GM12878 (cell line): ENCODE measurements around the gene TRIM72. TPM values are rescaled to one million over a fixed set of nuclear protein-coding genes. Genes with fewer than 3 reads are reported as not detected.

Experiments used
- ATF7 ChIP-seq: fragments of 450-650 bp; IDR thresholded peaks from 2 replicates; pipeline ENCODE4 v1.6.1; 2016; ENCODE audit warnings: low read depth, mild to moderate bottlenecking
- BCL3 ChIP-seq: IDR thresholded peaks from 2 replicates; pipeline ENCODE4 v1.6.1; 2011; ENCODE audit warnings: borderline replicate concordance, low read depth, mild to moderate bottlenecking, moderate library complexity, low read length; ENCODE audit not compliant: insufficient read depth, poor library complexity, severe bottlenecking
- CBX3 ChIP-seq: fragments of 200-600 bp; sonication (generic); IDR thresholded peaks from 2 replicates; pipeline ENCODE4 v1.6.1; 2016; ENCODE audit warnings: low read depth, borderline replicate concordance
- ETV6 ChIP-seq, 2 experiments: fragments of 450-650 bp in 1 of 2; IDR thresholded peaks in 1 of 2; conservative IDR thresholded peaks in 1 of 2; 2 replicates each; pipeline ENCODE4 v1.6.1; 2014; ENCODE audit warnings: antibody characterized with exemption in 1 of 2, borderline replicate concordance in 1 of 2, low read depth in 1 of 2, mild to moderate bottlenecking in 1 of 2, moderate library complexity in 1 of 2
- FOS ChIP-seq: IDR thresholded peaks from 3 replicates; pipeline ENCODE4 v1.6.1; 2011; ENCODE audit warnings: borderline replicate concordance; ENCODE audit not compliant: insufficient read length; ENCODE audit errors: extremely low read depth
- HDAC6 ChIP-seq: fragments of 200-600 bp; sonication (generic); IDR thresholded peaks from one replicate; pipeline ENCODE4 v1.8.0; 2017; ENCODE audit warnings: antibody characterized with exemption; ENCODE audit not compliant: unreplicated experiment
- JUND ChIP-seq: IDR thresholded peaks from 2 replicates; pipeline ENCODE4 v1.6.1; 2012; ENCODE audit warnings: low read depth, mild to moderate bottlenecking, low read length, improper control_type of control experiment, moderate library complexity
- MYC ChIP-seq: IDR thresholded peaks from 2 replicates; pipeline ENCODE4 v1.6.1; 2011; ENCODE audit warnings: mild to moderate bottlenecking, low read length, moderate library complexity, inconsistent platforms; ENCODE audit not compliant: insufficient read depth, insufficient replicate concordance, insufficient read length, severe bottlenecking
- NR2F1 ChIP-seq: fragments of 450-650 bp; conservative IDR thresholded peaks from 2 replicates; pipeline ENCODE4 v1.6.1; 2017; ENCODE audit warnings: mild to moderate bottlenecking
- POLR2AphosphoS5 ChIP-seq: IDR thresholded peaks from 2 replicates; pipeline ENCODE4 v1.6.1; 2011; ENCODE audit warnings: mild to moderate bottlenecking, low read length, inconsistent platforms
- POU2F2 ChIP-seq: IDR thresholded peaks from 3 replicates; pipeline ENCODE4 v1.6.1; 2011; ENCODE audit warnings: low read depth, mild to moderate bottlenecking, low read length, borderline replicate concordance
- RBBP5 ChIP-seq: fragments of 200-600 bp; sonication (generic); conservative IDR thresholded peaks from 2 replicates; pipeline ENCODE4 v1.6.1; 2016
- REST ChIP-seq: IDR thresholded peaks from 2 replicates; pipeline ENCODE4 v1.6.1; 2012; ENCODE audit warnings: mild to moderate bottlenecking, low read depth, low read length
- SIN3A ChIP-seq: IDR thresholded peaks from 2 replicates; pipeline ENCODE4 v1.6.1; 2012; ENCODE audit warnings: low read depth, low read length, improper control_type of control experiment
- SMAD5 ChIP-seq: IDR thresholded peaks from 2 replicates; pipeline ENCODE4 v1.6.1; 2016; ENCODE audit warnings: antibody characterized with exemption, low read depth
- SP1 ChIP-seq: IDR thresholded peaks from one replicate; pipeline ENCODE4 v1.6.1; 2011; ENCODE audit warnings: low read depth, low read length
- SREBF1 ChIP-seq: IDR thresholded peaks from 2 replicates; pipeline ENCODE4 v1.6.1; 2012; ENCODE audit warnings: mild to moderate bottlenecking, low read length
- TBL1XR1 ChIP-seq: IDR thresholded peaks from 2 replicates; pipeline ENCODE4 v1.6.1; 2012; ENCODE audit warnings: low read depth, low read length, improper control_type of control experiment
- ZBED1 ChIP-seq: IDR thresholded peaks from 2 replicates; pipeline ENCODE4 v1.6.1; 2016; ENCODE audit warnings: borderline replicate concordance
- ZBTB33 ChIP-seq: fragments of 450-650 bp; IDR thresholded peaks from 2 replicates; pipeline ENCODE4 v1.6.1; 2017; ENCODE audit warnings: mild to moderate bottlenecking
- polyA plus RNA-seq, 11 experiments: library from polyadenylated mRNA; depleted of rRNA in 4 of 11; unstranded in 6 of 11; stranded (reverse) in 5 of 11; fragments of >200 nt; fragmentation: Nextera tagmentation in 4 of 11; fragmentation: Illumina TruSeq in 1 of 11; extraction: Ambion mirVana in 4 of 11; extraction: Trizol in 1 of 11; gene quantifications; 1 replicate in 1 of 11; 2 replicates in 10 of 11; pipeline versions ENCODE4 v1.2.1 to v1.2.3, GENCODE V29; 2011 to 2016; ENCODE audit warnings: inconsistent platforms in 2 of 11, missing spikeins in 2 of 11, low read depth in 1 of 11
- total RNA-seq, 4 experiments: library from RNA; depleted of rRNA in 3 of 4; stranded (reverse); fragments of >200 nt in 3 of 4; fragmentation: Illumina TruSeq in 1 of 4; extraction: Trizol in 1 of 4; gene quantifications; 2 replicates each; pipeline versions ENCODE4 v1.2.1 to v1.2.3, GENCODE V29; 2013 to 2021
- TF ChIP-seq, protein P1 (sequence below): IDR thresholded peaks from 2 replicates; pipeline ENCODE4 v1.6.1; 2012; ENCODE audit warnings: low read length, inconsistent platforms

TRIM72 gene
- total and polyA plus RNA-seq, 10 of the 15 experiments (the other 5 are each of a cell fraction or from before 2014, with no cell fraction given) = 0.03 to 1.2 (median 0.23) TPM; not detected in 1

- TF ChIP-seq HDAC6 (no peak), SP1 (peak; percentile 49), POU2F2 (peak; percentile 36; the same call in 1 of the 3 replicates), SMAD5 (no peak), ZBED1 (no peak), MYC (no peak), SIN3A (no peak), ATF7 (peak; percentile 62; the same call in 1 of the 2 replicates), CBX3 (no peak), ZBTB33 (no peak), RBBP5 (no peak), JUND (0 out of 2 replicates have a peak, but pooled peaks have one; percentile 59), FOS (no peak), REST (no peak), POLR2AphosphoS5 (peak; percentile 66; the same call in 1 of the 2 replicates), ETV6 (conservative IDR thresholded peaks at IDR 0.05 in 1 of 2, IDR thresholded peaks at IDR 0.05 in 1 of 2; ENCODE audit: borderline replicate concordance in 1 of 2, low read depth in 1 of 2) (no peak), TBL1XR1 (no peak), NR2F1 (0 out of 2 replicates have a peak, but pooled peaks have one; percentile 22), BCL3 (peak; percentile 73), SREBF1 (no peak)
- TF ChIP-seq, protein P1, sequence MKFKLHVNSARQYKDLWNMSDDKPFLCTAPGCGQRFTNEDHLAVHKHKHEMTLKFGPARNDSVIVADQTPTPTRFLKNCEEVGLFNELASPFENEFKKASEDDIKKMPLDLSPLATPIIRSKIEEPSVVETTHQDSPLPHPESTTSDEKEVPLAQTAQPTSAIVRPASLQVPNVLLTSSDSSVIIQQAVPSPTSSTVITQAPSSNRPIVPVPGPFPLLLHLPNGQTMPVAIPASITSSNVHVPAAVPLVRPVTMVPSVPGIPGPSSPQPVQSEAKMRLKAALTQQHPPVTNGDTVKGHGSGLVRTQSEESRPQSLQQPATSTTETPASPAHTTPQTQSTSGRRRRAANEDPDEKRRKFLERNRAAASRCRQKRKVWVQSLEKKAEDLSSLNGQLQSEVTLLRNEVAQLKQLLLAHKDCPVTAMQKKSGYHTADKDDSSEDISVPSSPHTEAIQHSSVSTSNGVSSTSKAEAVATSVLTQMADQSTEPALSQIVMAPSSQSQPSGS = no peak; the same call in 1 of the 2 replicates
Measured at GRCh38 chr16:31265329-31266245, 51.7 kb downstream of the TRIM72 start (continued).
